NCI-H82 treated with DMSO at 0.1 percent for 48 hours (cell line): ENCODE measurements around the gene PHYHIPL.

Experiments used
- DNase-seq: peaks from one replicate; lab custom pipeline; 2025; ENCODE audit not compliant: unreplicated experiment; lab: John Stamatoyannopoulos, UW

PHYHIPL gene

DNA sequence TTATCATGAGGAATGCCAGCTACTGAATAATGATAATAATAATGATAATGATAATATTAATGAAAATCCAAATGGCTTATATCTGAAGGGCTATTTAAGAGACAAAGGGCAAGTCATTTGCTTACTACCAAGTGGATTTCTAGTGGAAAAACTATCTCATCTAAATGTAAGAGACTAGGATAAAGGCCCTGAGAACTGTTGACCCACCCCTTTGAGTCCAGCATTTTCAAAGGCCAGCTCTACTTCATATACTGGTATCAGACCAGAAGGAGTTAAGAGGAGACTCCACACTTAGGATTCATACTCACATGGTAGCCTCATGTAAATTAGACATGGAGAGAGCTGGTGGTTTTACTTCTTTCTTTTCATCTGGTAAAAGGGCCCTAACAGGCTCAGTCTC is 76.0 kb downstream of the PHYHIPL start:
- DNase-seq = no peak

GRCh38 chr10:59255463-59255862 is 79.0 kb downstream of the PHYHIPL start:
- DNase-seq = no peak

DNA sequence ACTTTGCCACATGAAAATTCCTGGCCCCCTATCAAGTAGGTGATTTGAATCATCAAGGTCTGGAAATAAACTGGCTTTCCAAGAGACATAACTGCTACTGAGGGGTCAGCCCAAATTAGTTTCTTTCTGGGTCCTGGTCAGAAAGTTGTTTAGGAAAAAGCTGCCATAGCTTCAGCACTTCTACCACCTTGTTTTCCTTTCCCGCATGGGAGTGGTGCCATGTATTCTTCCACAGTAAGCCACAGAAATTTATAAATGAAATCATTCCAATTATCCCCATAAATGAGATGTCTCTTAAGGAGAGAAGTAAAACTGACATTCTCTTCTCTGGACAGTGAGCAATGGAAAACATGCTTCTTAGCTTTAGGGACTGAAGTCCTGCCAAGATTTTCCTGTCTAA is 80.8 kb downstream of the PHYHIPL start:
- DNase-seq = no peak

- DNase-seq = no peak
Observed at GRCh38 chr10:59258890-59259289, 82.4 kb downstream of the PHYHIPL start.

DNA sequence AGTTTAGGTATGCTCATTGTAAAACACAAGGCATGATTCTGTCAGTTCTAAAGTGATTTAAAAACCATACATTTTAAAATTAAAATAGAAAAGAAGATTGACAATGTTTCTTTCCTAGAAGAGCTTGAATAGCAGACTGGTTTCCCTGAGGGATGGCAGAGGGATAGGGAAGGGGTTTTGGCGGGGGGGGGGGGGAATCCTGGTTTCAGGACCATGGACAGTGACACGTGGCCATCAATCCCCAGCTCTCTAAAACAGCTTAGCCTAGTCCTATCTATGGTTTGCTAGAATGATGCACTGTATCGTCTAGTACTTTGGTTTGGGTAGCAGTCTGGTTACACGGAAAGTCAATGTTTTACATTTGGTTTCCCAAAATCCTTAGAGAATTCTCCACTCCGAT is 88.7 kb downstream of the PHYHIPL start:
- no peak for DNase-seq

GRCh38 chr10:59266321-59266720 is 89.9 kb downstream of the PHYHIPL start:
- DNase-seq = no peak

DNA sequence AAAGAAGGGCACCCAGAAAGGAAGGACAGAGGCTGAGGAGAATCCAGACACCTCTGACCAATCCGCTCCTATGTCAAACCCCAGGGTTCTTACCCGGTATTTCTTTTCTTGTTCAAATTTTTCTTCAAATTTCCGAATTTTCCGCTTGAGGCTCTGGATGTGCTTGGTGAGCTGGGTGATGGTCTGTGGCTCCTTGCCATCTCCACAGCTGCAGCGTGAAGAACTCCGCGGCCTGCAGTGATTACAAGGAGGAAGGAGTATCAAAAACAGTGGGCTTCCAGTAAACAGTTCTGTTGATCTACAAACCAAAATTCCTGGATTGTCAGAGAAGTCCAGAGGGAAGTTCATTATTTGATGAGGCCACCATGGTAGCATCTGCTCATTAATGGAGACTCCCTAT is 92.0 kb downstream of the PHYHIPL start:
- no peak for DNase-seq

DNA sequence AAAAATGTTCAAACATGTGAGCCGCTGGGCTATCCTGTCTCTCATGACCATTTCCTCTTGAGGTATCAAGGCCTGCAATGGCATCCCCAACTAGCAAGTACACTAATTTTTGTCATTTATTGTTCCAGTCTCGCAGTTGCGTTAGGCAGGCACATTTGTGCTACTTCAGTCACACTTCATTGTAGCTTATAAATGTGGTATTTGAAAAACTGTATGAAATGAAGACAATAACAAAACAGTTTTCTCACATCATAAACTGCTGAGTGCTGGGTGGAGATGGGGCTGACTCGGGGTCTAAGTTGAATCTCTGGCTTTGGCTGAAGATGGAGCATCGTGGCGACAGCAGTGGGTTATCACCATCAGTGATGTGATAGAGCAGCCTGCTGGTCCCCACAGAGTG is 93.2 kb downstream of the PHYHIPL start:
- DNase-seq = no peak

DNA sequence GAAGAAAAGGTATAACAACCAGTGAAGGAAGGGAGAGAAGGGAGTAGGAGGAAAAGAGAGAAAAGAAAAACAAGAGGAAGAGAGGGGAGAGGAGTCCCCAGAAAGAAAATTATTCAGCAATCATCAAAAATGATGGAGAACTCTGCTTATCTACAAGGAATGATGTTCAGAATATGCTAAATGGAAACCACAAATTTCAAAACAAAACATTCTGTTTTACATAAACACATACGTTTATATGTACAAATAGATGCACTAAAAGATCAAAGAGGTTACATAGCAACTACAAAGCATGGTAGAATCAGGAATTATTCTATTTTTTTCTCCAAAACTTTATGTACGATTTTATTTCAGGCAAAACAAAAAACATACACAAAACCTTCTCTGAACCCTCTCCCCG is 94.0 kb downstream of the PHYHIPL start:
- DNase-seq = no peak

DNA sequence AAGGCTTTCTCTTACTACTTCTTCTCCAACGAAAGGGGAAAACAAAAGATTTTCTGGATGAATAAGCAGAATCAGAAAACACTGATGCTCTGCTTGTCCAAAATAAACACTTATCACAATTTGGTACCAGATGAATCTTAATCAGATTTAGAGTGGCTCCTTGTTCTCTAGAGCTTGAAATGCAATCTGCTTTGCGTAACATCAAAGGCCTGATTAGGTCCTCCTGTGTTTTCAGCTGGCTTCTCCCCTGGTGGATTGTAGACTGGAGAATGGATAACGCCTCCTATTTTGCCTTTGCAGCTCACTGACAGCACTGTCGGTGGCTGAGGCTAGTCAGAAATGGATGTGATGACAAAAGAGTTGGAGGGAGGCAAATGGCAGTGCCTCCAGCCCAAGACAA is 94.7 kb downstream of the PHYHIPL start:
- DNase-seq = no peak

- DNase-seq = no peak
Observed at GRCh38 chr10:59272061-59272460, 95.6 kb downstream of the PHYHIPL start.

DNA sequence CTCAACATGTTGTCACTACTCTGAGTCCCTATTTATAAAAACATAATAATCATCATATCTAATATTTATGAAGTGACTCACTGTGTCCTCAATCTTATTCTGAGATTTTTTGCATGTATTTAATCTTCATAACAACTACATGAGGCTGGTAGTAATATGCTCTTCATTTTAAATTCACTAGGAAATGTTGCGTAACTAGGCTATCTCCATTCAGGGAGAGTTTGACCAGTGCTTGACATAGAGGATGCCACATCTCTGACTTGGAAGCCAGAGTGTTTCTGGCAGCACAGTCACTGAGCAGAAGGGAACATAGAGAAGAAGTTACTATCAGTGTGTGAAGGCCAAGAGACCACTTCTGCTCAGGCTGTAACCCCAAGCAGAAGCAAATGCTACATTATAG is 97.0 kb downstream of the PHYHIPL start:
- no peak for DNase-seq

- no peak for DNase-seq
Observed at GRCh38 chr10:59276133-59276532, 99.7 kb downstream of the PHYHIPL start.

DNA sequence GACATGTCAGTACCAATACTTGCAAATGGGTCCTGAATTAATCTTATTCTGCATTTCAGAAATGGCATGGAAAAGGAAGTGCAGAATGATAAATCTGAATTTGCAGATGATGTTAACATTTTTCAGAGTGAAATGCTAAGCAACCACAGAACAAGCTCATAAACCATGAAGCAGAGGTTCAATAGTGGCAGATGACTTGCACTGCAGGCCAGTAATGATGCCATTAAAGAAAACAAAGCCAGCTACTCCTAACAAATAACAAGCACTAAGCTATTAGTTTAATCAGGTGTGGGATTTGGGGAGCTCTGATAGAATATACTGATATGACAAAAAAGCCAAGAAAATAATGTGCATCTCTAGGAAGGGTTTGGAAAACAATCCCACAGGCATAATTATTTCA is 100.5 kb downstream of the PHYHIPL start:
- DNase-seq = no peak

GRCh38 chr10:59279476-59279875 is 103.0 kb downstream of the PHYHIPL start:
- DNase-seq = no peak

DNA sequence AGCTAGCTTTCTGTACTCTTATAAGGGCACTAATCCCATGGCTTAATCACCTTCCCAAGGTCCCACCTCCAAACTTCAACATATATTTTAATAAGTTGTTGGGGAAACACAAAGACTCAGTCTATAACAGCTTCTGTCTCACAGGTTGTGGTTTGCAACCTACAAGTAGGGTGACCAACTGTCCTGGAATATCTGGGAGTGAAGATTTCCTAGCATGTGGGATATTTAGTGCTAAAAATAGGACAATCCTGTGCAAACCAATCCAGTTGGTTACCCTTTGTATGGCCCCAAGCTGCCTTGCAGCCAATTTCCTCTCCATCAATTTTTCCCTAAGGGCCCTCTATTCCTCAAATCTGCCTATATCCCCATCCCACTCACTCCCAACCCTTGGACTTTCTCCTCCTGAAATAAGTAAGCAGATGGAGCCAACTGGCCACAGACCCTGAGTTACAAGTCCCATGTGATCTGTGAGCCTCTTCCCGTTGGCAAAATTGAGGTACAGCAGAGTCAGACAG is 103.6 kb downstream of the PHYHIPL start:
- DNase-seq = no peak

DNA sequence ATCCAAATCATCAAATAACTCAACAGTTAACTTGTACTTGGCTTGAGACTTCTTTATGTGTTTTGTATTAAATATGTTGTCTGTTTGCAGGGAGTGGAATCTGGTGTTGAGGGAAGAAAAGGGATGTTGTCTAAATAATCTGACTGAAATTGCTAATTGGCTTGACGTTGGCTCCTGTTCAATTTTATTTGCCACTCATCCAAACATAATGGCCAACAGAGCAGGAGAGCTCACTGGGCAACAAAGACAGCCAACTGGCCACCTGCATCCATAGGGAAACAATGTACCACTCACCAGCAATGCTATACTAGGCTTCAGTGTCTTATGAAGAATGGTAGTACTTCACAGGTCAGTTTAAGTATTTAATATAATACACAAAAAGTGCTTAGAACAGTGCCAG is 105.4 kb downstream of the PHYHIPL start:
- DNase-seq = no peak

GRCh38 chr10:59283456-59284091 is 107.1 kb downstream of the PHYHIPL start:
- DNase-seq = no peak

- no peak for DNase-seq
Observed at GRCh38 chr10:59284118-59284975, 107.9 kb downstream of the PHYHIPL start.

DNA sequence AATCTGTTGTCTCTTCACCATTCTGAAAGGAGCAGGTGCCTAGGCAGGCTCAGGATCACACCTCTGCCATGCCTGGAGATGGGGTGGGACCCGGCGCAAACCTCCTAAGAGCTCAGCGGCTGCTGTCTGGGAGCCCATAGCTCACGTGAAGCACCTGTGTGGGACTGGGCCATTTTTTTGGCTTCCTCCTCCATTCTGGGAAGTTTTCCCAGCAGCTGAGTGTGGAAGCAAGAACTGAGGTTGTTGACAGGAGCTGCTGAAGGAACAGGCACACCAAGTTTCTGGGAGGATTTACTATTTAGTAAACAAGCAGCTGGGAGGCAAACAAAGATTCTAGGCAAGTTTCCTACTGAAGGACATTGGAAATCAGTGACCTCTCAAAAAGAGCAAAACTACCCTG is 108.6 kb downstream of the PHYHIPL start:
- DNase-seq = no peak

DNA sequence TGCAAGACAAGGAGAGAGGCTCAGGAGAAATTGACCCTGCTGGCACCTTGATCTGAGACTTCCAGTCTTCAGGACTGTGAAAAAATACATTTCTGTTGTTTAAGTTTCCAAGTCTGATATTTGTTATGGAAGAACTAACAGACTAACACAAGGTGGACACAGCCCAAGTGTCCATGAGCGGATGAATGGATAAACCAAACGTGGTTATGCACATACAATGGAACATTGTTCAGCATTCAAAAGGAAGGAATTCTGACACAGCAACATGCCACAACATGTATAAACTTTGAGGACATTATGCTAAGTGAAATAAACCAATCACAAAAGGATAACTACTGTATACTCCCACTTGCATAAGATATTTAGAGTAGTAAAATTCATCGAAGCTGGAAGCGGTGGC is 109.4 kb downstream of the PHYHIPL start:
- no peak for DNase-seq

- no peak for DNase-seq
Observed at GRCh38 chr10:59287587-59288255, 111.3 kb downstream of the PHYHIPL start.
